Astrocyte (in vitro differentiated cells and primary cell): ENCODE results near the gene CSK. TPM values are rescaled to one million over a fixed set of nuclear protein-coding genes. Genes with fewer than 3 reads are reported as not detected.

Experiments used
- DNase-seq: peaks from one replicate; pipeline ENCODE4 v3.0.0-alpha.2; 2010; ENCODE audit warnings: low read depth
- FAIRE-seq: peaks from 2 replicates; lab custom pipeline; 2011; peaks lifted over from hg19 to GRCh38; lab: Jason Lieb, UNC
- H2AFZ ChIP-seq: 2 replicates; pipeline ENCODE4 v1.6.0; 2012; ENCODE audit warnings: low read depth, low read length, inconsistent platforms
- H3K27ac ChIP-seq: 2 replicates; pipeline ENCODE4 v1.5.1; 2011; ENCODE audit warnings: low read depth, low read length, inconsistent platforms
- H3K27me3 ChIP-seq: 2 replicates; pipeline ENCODE4 v1.6.0; 2011; ENCODE audit warnings: low read length, inconsistent platforms; ENCODE audit not compliant: insufficient read depth
- H3K36me3 ChIP-seq: 2 replicates; pipeline ENCODE4 v1.5.1; 2011; ENCODE audit warnings: low read length, inconsistent platforms; ENCODE audit not compliant: insufficient read depth
- H3K4me1 ChIP-seq: 2 replicates; pipeline ENCODE4 v1.5.1; 2011; ENCODE audit warnings: low read length, inconsistent platforms; ENCODE audit not compliant: insufficient read depth
- H3K4me2 ChIP-seq: 2 replicates; pipeline ENCODE4 v1.6.0; 2012; ENCODE audit warnings: low read length, inconsistent platforms
- H3K4me3 ChIP-seq: 2 replicates; pipeline ENCODE4 v1.5.1; 2011; ENCODE audit warnings: low read depth, mild to moderate bottlenecking, low read length, inconsistent platforms; ENCODE audit not compliant: insufficient read depth
- H3K79me2 ChIP-seq: 2 replicates; pipeline ENCODE4 v1.6.0; 2012; ENCODE audit warnings: mild to moderate bottlenecking, low read length, inconsistent platforms; ENCODE audit not compliant: insufficient read depth
- H3K9ac ChIP-seq: 2 replicates; pipeline ENCODE4 v1.6.0; 2012; ENCODE audit warnings: mild to moderate bottlenecking, low read length, inconsistent platforms
- H3K9me3 ChIP-seq: 2 replicates; pipeline ENCODE4 v1.5.1; 2012; ENCODE audit warnings: low read depth, mild to moderate bottlenecking, low read length, inconsistent platforms; ENCODE audit not compliant: insufficient read depth
- H4K20me1 ChIP-seq: 2 replicates; pipeline ENCODE4 v1.6.0; 2012; ENCODE audit warnings: low read length, inconsistent platforms; ENCODE audit not compliant: insufficient read depth
- H3K27ac Mint-ChIP-seq: one replicate; pipeline ENCODE4 v1.8.0; 2021; ENCODE audit warnings: mild to moderate bottlenecking, mixed read lengths; ENCODE audit not compliant: unreplicated experiment
- H3K27me3 Mint-ChIP-seq: one replicate; pipeline ENCODE4 v1.8.0; 2021; ENCODE audit warnings: low read depth, mixed read lengths; ENCODE audit not compliant: unreplicated experiment
- H3K36me3 Mint-ChIP-seq: one replicate; pipeline ENCODE4 v1.8.0; 2021; ENCODE audit warnings: low read depth, mixed read lengths; ENCODE audit not compliant: unreplicated experiment
- H3K4me1 Mint-ChIP-seq: one replicate; pipeline ENCODE4 v1.8.0; 2021; ENCODE audit warnings: low read depth, mixed read lengths; ENCODE audit not compliant: unreplicated experiment
- H3K4me3 Mint-ChIP-seq: one replicate; pipeline ENCODE4 v1.8.0; 2021; ENCODE audit warnings: mild to moderate bottlenecking, moderate library complexity, mixed read lengths; ENCODE audit not compliant: unreplicated experiment
- H3K9me3 Mint-ChIP-seq: one replicate; pipeline ENCODE4 v1.8.0; 2021; ENCODE audit warnings: mild to moderate bottlenecking, mixed read lengths; ENCODE audit not compliant: unreplicated experiment
- CTCF ChIP-seq: IDR thresholded peaks from 2 replicates; pipeline ENCODE4 v1.5.1; 2011; ENCODE audit warnings: low read depth, mild to moderate bottlenecking, inconsistent platforms, low read length, moderate library complexity; ENCODE audit not compliant: insufficient read depth
- EZH2 ChIP-seq: IDR thresholded peaks from 2 replicates; pipeline ENCODE4 v1.6.1; 2012; ENCODE audit warnings: mild to moderate bottlenecking, low read length, inconsistent platforms; ENCODE audit not compliant: insufficient read depth
- total RNA-seq: library from RNA; stranded (reverse); gene quantifications from 2 replicates; pipeline ENCODE4 v1.2.1, GENCODE V29; 2021

The CSK gene
- total RNA-seq, 1 donor from 2014 or later, result 49.8 TPM

GRCh38 chr15:74843445-74843828, 61.6 kb downstream of the CSK start:
- H3K79me2 ChIP-seq, result no peaks in the 10 kb centered on the region
- H3K4me2 ChIP-seq, result peak overlapping the region; percentile 96
- TF ChIP-seq CTCF (no peak), EZH2 (no peak)
- Mint-ChIP-seq H3K36me3 (peaks cover 8% of the 10 kb centered on the region), H3K9me3 (no peaks in the 10 kb centered on the region), H3K4me3 (peak overlapping the region; percentile 86), H3K27ac (peak overlapping the region; percentile 69), H3K4me1 (no peaks in the 10 kb centered on the region), H3K27me3 (no peaks in the 10 kb centered on the region)
- no peaks in the 10 kb centered on the region for H3K9me3 ChIP-seq
- peak overlapping the region; percentile 65 for H3K27ac ChIP-seq
- FAIRE-seq (no peak), DNase-seq (no peak)
- H2AFZ ChIP-seq, result peak overlapping the region; percentile 64
- H3K36me3 ChIP-seq, result peaks cover 2% of the 10 kb centered on the region
- H3K4me1 ChIP-seq, result peaks cover 12% of the 10 kb centered on the region
- H3K9ac ChIP-seq, result peak overlapping the region; percentile 78
- H4K20me1 ChIP-seq, result peaks cover 12% of the 10 kb centered on the region
- no peaks in the 10 kb centered on the region for H3K27me3 ChIP-seq
- H3K4me3 ChIP-seq, result peak overlapping the region; percentile 45

- H3K4me3 ChIP-seq, result no peak overlapping the region
- peaks cover 12% of the 10 kb centered on the region for H4K20me1 ChIP-seq
- H3K27ac ChIP-seq, result no peak overlapping the region
- no peak for FAIRE-seq
- no peaks in the 10 kb centered on the region for H3K27me3 Mint-ChIP-seq
- DNase-seq, result no peak
- H3K4me1 ChIP-seq, result peaks cover 12% of the 10 kb centered on the region
- H3K4me3 Mint-ChIP-seq, result peak overlapping the region; percentile 86
- H3K36me3 ChIP-seq, result peaks cover 5% of the 10 kb centered on the region
- H3K4me1 Mint-ChIP-seq, result no peaks in the 10 kb centered on the region
- H3K9me3 ChIP-seq, result no peaks in the 10 kb centered on the region
- H3K9ac ChIP-seq, result peak overlapping the region; percentile 78
- peaks cover 9% of the 10 kb centered on the region for H3K36me3 Mint-ChIP-seq
- TF ChIP-seq EZH2, result no peak
- TF ChIP-seq CTCF, result no peak
- H3K79me2 ChIP-seq, result no peaks in the 10 kb centered on the region
- H3K9me3 Mint-ChIP-seq, result no peaks in the 10 kb centered on the region
- no peak overlapping the region for H2AFZ ChIP-seq
- H3K4me2 ChIP-seq, result peak overlapping the region; percentile 96
- H3K27me3 ChIP-seq, result no peaks in the 10 kb centered on the region
- no peak overlapping the region for H3K27ac Mint-ChIP-seq
Observed at GRCh38 chr15:74843891-74844299, 62.0 kb downstream of the CSK start.

GRCh38 chr15:74844319-74845207, 62.7 kb downstream of the CSK start:
- H3K27ac Mint-ChIP-seq, result no peak overlapping the region
- no peak overlapping the region for H3K27ac ChIP-seq
- H3K27me3 ChIP-seq, result no peaks in the 10 kb centered on the region
- H3K4me1 ChIP-seq, result peaks cover 12% of the 10 kb centered on the region
- no peak overlapping the region for H3K4me3 ChIP-seq
- no peaks in the 10 kb centered on the region for H3K9me3 ChIP-seq
- TF ChIP-seq CTCF (no peak), EZH2 (no peak)
- no peaks in the 10 kb centered on the region for H3K27me3 Mint-ChIP-seq
- H3K4me3 Mint-ChIP-seq, result no peak overlapping the region
- no peak overlapping the region for H2AFZ ChIP-seq
- H3K36me3 Mint-ChIP-seq, result peaks cover 8% of the 10 kb centered on the region
- FAIRE-seq (no peak), DNase-seq (no peak)
- H3K79me2 ChIP-seq, result no peaks in the 10 kb centered on the region
- H3K9ac ChIP-seq, result no peak overlapping the region
- H3K4me2 ChIP-seq, result no peak overlapping the region
- peaks cover 5% of the 10 kb centered on the region for H3K36me3 ChIP-seq
- H4K20me1 ChIP-seq, result peaks cover 12% of the 10 kb centered on the region
- no peaks in the 10 kb centered on the region for H3K9me3 Mint-ChIP-seq
- no peaks in the 10 kb centered on the region for H3K4me1 Mint-ChIP-seq
